HT1080 (cell line): ENCODE data around the gene CPA1. TPM values are rescaled to one million over a fixed set of nuclear protein-coding genes. Genes with fewer than 3 reads are reported as not detected.

ENCODE experiments used
- DNase-seq: peaks from one replicate; pipeline ENCODE4 v3.0.0-alpha.2; 2015; ENCODE audit warnings: low read depth
- total RNA-seq: library from RNA; depleted of rRNA; stranded (reverse); fragments of >200 nt; shearing (Covaris generic); gene quantifications from 2 replicates; pipeline ENCODE4 v1.2.3, GENCODE V29; 2014

Gene CPA1
- total RNA-seq, 1 experiment from 2014 or later: not detected

DNA sequence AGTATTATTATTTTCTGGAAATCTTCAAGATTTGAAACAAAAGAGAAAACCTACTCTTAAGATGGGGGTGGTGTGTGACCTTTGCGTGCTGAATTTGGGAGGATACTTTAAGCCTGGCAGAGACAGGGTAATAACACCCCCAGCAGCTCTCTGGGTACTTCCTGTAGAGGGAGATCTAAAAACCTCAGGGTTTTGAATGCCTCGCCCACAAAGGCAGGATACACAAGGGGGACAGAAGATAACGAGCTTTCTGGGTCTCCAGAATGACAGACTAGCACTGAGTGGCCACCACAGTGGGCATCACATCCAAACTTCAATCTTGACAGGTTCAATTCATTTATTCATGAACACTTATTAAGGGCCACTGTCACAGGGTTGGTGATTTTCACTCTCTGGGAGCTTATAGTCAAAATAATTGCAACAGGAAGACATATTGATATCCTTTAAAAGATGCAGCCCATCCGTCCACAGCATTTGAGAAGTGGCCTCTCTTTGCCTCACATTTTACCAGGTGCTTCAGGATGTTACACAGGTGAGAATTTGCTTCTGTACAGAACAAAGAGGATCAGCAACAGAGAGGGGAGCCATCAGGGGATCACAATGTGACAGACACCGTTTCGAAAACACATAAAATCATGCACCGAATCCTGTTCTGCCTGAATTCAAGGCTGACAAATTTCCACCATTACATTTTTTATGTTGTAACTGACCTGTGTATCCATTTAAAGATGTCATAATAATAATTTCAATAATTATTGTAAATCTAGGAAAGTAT lies 14.3 kb downstream of the CPA1 start:
- no peak for DNase-seq

DNA sequence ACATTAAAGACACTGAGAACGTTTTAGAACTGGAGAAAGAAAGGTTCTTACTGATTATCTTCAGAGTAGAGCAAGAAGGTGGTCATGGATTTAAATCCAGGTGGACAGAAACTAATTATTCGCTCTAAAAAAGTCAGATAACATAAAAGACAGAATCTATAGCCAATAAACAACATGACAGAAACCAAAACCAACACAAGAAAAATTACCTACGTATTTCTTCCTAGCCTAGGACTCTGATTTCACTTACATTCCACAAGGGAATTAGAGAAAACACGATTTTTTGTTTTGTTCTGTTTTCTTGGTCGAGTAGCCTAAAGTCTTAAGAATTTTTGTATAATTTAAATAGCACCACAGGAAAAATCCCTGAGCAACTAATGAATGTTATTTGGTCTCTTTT lies 15.1 kb downstream of the CPA1 start:
- no peak for DNase-seq

DNA sequence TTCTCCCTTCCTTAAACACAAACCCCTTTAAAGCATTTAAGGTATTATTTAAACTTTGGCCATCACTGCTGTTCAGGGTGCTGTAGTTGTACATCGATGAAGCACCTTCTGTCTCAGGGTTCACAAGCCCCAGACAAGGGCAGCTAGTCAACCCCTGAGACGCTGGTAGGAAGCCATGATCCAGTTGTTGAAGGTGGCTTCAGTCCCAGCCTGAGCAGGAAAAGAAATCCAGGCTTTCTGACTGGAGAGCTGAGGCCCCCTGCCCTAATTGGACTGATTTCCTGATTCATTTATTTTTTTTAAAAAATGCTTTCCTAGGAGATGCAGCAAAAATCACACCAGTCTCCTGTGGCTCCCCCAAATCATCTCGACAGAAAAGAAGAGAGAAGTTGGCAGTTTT lies 15.8 kb downstream of the CPA1 start:
- DNase-seq: no peak

DNA sequence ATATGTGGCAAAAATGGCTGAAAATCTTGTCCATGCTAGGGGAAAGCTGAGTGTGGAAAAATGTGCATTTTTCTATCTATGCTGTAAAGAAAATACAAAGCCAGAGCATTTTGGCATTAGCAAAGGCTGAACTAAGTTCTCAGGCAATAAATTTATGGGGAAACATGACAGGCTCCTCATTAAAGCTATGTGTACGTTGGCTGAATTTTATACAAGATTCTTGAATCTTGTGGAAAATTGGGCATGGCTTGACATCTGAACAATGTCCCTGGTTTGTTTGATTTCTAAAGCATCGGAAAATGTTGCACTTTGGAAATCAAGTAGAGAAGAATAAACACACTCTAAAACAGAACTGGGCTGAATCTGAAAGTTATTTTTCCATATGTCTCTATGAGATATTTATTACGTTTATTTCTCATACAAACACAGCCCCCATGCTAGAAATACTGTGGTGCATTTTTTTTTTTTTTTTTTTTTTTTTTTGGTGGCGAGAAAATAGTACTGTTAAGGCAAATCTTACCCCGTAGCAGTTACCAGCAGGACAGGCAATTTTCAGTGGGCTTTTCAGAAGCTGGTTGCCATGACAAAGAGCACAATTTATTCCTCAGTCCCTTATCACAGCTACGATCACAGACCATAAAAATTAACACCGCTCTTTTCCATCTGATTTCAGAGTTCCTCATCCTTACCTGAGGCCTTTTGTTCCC lies 16.9 kb downstream of the CPA1 start:
- no peak for DNase-seq

DNA sequence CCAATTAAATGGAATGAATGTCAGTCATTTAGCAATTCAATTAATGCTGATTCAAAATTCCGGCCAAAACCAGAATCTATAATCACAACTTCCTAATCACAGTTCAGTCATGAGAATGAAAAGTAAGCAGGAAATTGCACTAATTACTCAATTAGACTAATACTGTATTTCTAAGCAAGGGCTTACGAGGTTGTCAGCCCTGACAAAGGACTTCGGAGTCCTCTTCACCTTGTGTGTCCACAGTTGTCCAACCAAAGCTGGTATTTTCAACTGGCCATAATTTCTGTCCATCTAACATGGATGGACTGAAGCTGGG lies 17.4 kb downstream of the CPA1 start:
- no peak for DNase-seq

DNA sequence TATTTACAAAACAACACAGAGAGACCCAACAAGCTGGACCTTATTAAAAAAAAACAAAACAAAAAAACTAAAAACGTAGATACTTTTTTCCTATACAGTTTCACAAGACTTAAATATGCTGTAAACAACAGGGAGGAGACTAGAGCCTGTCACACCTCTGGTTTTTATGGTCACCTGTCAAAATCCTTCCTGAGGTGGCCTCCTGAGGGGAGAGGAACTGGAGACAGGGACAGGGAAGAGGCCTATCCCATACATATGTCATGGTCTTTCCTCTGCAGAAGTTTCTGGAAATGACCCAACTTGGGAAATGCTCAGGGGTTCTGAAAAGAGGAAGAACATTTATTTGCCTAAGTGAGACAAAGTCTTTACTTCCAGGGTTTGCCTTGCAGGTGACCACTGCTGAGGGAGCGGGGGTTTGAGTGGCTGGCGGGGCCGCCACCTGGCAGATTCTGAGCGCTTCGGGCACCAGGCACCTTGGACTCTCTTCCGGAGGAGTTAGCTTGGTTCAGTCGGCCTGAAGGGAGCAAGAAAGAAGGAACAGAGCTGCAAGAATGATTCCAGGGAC lies 18.3 kb downstream of the CPA1 start:
- DNase-seq: no peak

DNA sequence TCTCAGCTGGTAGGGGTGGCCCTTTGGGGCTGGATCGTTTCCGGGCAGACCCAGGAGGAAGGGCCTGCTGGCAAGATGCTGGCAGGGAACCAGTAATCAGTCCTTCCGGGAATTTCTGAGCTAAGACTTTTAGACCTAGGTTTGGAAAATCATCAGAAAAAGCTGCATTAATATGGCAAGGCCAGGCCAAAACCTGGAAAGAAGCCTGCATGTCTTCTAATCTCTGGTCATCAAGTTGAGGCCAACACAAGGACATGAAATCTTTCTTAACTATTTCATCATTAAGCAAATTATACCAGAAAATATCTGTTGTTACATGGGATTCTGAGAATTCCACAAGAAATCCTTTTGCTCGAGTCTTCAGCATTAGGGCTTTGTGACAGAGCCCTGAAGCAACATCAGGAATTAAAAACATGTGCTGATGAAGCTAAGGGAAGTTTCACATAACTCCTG lies 19.9 kb downstream of the CPA1 start:
- no peak for DNase-seq

DNA sequence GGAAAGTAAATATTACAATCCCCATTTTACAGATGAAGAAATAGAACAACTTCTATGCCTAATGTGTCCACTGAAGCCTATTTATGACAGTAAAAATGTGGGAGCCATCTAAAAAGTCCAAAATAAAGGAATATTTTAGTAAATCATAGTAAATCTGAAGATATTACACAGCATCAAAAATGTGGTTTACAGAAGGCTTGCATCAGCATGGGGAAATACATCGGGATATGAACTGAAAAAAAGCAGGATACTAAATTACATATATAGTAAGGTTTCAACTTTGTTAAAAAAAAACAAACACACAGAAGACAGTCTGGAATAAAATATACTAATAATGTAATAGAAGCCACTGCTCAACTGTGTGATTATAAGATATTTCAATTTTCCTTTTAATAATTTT lies 20.8 kb downstream of the CPA1 start:
- DNase-seq: no peak

DNA sequence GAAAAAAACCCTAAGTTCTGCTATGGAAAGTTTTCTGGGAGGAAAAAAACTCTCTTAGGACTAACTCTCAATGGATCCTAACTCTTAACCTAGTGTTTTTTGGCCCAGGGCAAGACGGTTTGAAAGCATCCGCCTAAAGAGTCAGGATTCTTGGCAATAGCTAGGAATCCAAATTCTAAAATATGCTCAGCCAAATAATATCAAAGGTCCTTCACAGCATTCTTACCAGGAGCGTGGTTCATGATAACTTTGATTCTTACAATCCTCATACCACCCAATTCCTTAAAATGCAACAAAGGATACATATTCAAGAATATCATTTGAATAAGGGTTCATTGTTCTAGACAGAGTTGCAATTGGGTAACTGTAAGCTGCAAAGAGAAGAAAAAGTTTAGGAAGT lies 21.3 kb downstream of the CPA1 start:
- DNase-seq: no peak

DNA sequence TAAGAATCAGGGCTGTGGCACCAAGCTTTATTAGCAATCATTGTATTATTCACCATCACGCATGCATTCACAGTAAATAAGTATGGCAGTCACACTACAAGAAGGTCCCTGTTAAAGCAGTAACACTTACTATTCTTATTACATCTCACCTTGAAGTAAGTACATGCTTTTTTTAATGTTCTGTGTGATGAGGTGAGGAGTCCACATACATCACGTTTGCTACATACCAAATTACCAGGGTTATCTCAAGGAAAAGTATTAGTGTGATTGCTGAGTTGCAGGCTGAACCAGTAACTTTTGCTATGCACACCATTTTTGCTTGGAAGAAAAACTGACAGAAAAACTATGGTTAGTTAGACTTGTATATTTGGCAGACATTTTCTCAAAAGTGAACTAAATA lies 24.7 kb downstream of the CPA1 start:
- DNase-seq: no peak

DNA sequence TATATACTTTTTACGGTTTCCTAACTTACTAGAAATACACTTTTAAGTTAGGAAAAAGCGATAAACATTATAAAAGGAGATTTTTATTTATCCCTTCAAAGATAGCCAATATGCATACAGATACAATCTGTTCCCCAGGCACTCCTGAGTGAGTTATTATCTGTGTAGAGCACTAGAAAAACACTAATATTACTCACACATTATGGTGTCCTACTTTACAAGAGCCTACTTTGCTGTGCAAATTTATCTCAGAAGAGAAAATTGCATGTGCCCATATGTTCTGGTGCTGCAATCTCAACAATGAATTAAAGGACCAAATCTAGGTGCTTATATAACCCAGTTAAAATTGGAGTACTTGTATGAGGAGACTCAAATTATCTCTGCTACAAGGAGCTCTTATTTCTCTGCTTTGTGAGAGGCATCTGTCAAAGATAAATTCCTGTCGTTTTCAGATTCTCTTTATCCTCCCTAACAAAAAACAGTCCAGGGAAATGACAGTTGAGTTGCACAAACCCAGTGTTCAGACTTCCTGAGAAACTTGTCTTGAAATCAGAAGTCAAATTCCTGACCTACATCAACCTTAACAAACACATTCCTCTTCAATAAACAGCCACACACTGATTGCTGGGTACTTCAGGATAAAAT lies 28.9 kb downstream of the CPA1 start:
- DNase-seq: no peak

DNA sequence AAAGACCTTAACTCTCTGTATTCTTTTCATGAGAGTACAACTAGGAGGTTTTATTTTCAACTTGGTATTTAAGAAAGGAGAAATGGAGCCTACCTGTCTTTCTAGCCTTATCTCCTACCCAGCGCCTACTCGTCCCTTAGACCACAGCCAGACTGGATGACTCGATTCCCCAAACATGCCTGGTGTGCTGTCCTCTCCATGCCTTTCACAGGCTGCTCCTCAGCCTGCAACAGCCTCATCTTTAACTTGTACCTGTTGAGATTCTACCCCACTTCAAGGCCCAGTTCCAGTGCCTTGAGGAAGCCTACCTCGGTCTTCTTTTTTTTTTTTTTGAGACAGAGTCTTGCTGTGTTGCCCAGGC lies 29.4 kb downstream of the CPA1 start:
- DNase-seq: no peak

DNA sequence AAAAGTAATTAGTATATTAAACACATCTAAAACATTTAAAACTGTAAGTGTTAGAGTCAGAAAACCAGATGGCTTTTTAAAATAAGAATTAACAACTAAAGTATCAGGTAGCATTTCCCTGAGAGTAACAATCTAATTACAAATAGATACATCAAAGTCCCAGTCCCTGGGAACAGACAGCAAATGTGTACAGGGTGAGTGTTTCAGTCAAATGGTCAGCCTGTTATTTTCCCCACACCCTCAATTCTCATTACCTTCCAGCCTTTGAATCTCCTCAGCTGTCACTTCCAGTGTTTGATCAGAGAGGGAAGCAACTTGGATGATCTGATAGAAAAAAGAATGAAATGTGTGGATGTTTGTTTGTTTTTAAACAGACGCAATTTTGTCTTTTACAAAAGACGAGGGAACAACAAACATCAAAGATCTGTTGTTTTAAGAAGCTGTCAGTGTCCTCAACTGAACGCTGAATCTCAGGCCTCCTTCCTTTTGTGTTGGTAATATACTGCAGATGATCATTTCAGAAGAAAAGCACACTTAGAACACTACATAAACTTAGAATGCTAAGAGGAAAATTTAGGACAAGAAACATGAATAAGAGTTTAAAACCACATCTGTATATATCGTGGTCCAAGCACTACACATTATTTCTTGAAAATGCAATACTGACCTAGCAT lies 30.7 kb downstream of the CPA1 start:
- no peak for DNase-seq

DNA sequence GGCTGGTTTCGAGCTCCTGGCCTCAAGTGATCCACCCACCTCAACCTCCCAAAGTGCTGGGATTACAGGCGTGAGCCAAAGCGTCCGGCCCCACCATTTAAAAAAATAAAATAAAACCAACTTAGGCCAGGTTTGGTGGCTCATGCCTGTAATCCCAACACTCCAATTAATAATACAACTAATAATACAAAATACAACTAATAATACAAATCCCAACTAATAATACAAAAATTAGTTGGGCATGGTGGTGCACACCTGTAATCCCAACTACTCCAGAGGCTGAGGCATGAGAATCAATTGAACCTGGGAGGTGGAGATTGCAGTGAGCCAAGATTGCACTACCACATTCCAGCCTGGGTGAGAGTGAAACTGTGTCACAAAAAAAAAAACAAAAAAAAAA lies 32.9 kb downstream of the CPA1 start:
- DNase-seq: no peak

DNA sequence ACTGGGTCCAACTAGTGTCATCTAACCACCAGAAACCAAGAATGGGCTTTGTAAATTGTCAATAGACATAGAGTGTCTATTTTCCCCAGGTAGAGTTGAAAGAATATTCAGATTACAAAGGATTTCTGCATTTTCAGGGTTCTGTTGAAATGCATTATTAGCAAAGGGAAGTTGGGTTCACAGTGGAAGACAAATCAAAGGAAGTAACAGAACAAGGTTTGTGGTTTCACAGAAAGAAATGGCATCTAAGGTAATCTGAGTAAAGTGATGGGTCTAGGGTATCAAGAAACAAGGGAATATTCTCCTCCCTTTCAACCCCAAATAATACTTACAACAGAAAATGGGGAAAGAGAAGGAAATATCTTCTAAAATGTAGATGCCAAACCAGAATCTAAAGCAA lies 34.7 kb downstream of the CPA1 start:
- no peak for DNase-seq

DNA sequence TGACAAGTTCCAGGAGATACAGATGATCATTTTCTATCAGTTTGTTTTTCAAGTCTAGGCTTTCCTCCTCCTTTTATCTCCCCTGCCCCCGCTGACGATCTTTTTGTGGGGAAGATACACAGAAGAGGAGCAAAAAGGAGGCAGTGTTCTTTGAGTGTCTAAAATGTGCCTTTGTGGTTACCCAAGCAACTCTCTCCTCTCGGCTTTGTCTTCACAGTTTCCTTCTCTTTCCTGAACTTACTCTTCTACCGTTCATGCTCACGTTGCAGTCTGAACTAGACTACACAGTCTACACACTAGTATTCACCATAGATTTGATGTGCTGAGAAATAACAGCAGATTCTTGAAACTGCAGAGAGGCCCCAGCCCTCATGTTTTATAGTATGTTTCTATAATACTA lies 36.9 kb downstream of the CPA1 start:
- no peak for DNase-seq

DNA sequence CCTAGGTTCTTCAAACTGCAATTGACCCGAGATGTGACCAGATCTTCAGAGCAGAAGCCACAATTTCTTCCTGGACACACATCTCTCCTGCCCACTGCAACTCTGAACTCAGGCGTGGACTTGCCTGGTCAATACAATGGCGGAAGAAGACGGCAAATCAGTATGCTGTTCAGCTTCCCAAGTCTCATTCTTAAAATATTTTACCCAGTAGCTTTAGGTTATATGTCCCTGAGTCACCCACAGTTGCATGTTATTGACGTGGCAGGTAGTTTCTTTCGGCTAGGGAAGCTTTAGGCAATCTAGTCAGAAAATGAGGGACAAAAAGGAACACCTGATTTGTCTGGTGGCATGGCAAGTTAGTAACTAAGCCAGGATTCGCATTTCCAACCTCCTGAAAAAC lies 38.0 kb downstream of the CPA1 start:
- no peak for DNase-seq

DNA sequence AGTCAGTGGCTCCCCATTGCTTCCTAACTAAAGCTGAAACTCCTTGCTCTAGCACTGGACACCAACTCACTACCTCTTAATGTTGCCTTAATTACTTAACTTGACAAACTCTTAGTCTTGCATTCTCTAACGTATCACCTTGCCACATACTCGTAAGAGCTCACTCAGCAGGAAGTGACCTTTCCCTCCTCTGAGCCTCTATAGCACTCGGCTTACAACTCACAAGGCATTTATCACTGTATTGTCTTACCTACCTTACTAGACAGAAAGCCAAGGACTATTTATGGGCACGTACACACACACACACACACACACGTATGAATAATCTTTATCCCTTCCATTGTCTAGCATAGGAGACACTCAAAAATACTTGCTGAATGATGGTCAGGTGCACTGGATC lies 39.4 kb downstream of the CPA1 start:
- peak; percentile 42 for DNase-seq

DNA sequence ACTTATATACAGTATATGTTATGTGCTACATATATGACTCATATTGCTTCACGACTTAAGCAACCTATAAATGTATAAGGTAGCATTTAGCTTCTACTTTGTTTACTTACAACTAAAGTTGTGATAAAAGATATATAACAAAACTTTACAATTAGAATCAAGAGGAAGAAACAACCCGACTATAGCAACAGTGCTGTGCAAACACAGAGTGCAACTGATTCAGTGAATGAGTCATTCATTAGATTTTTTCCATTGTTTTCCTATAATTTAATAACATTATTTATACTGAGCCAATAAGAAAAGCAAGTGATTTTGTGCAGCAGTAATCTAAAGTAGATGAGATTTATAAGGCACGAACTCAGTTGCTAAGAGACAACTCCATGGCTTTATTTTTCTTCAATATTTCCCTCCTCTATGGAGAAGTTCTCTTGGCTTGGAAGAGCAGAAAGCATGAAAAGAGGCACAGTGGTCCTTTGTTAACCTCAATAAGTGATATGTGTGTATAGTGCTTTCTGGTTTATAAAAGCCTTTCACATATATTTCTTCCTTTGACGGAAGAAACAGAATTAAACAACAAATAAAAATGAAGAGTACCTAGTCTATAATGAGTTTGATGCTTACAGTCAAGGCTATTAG lies 40.8 kb downstream of the CPA1 start:
- DNase-seq: no peak

DNA sequence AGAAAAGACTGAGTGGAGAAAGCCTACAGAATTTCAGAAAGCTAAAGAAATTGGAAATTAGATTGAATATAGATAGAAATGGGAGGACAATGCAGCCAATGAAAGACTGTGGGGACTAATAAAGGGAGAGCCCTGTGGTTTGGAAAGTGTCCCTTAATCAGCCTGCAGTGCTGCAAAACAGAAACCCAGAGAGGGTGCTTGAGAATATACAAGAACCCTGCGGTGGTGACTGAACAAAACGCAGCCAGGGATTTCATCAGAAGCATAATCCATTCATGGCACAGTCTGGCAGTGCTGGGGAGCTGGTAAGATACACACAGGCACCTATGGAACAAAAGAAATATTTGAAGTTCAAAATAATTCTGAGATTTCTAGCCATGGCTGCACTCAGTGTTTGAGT lies 41.4 kb downstream of the CPA1 start:
- DNase-seq: no peak

DNA sequence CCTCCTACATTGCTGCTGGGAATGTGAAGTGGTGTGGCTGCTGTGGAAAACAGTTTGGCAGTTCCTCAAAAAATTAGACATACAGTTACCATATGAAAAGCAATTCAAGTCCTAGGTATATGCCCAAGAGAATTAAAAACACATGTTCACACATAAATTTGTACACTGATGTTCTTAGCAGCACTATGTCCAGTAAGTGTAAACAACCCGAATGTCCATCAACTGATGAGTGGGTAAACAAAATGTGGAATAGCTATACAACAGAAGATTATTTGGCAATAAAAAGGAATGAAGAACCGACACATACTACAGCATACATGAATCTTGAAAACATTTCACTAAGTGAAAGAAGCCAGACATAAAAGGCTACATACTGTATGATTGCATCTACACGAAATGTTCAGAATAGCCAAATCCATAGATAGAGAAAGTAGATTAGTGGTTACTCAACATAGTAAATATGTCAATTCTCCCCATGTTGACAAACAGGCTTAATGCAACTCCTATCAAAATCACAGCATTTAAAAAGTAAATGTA lies 43.3 kb downstream of the CPA1 start:
- no peak for DNase-seq
